Measurements from ENCODE around the gene RFWD3.
"Not testable (repeated sequence)": the region's sequence is repeated elsewhere in the genome, so short reads cannot be mapped to it uniquely, and the experiment has no call there.

The RFWD3 gene

GRCh38 chr16:74666425-74667254, at the start of gene RFWD3:
TSS of gene RFWD3 (minus strand) at chr16:74666877. CDS start at chr16:74661449, 5,428 bp downstream.
- DNase-seq (ENCODE audit: low spot score), result peak; percentile 99

GRCh38 chr16:74716355-74716754, 49.7 kb upstream of the RFWD3 start:
- peak; percentile 3 for DNase-seq (ENCODE audit: low spot score)

- DNase-seq (ENCODE audit: low spot score), result peak; percentile 4
These were observed 47.2 kb upstream of the RFWD3 start for GRCh38 chr16:74713876-74714275.

- peak; percentile 5 for DNase-seq (ENCODE audit: low spot score)
These were observed 46.6 kb upstream of the RFWD3 start for GRCh38 chr16:74713325-74713724.

GRCh38 chr16:74711938-74712337, 45.3 kb upstream of the RFWD3 start:
- DNase-seq (ENCODE audit: low spot score), result no peak

GRCh38 chr16:74710401-74710800, 43.7 kb upstream of the RFWD3 start:
- DNase-seq (ENCODE audit: low spot score), result no peak

- DNase-seq (ENCODE audit: low spot score), result peak; percentile 87
These were observed 42.8 kb upstream of the RFWD3 start for GRCh38 chr16:74709441-74709877.

- DNase-seq (ENCODE audit: low spot score), result peak; percentile 69
These were observed 34.0 kb upstream of the RFWD3 start, which contains the start of gene MLKL for GRCh38 chr16:74700438-74701225. TSS of gene MLKL (minus strand) at chr16:74700862. CDS start at chr16:74695757, 5,105 bp downstream.

GRCh38 chr16:74700116-74700437, 33.4 kb upstream of the RFWD3 start:
- DNase-seq (ENCODE audit: low spot score), result peak; percentile 65

- no peak for DNase-seq (ENCODE audit: low spot score)
These were observed 33.0 kb upstream of the RFWD3 start for GRCh38 chr16:74699666-74700065.

- no peak for DNase-seq (ENCODE audit: low spot score)
These were observed 31.5 kb upstream of the RFWD3 start for GRCh38 chr16:74698222-74698621.

GRCh38 chr16:74695450-74696422, 29.1 kb upstream of the RFWD3 start:
- peak; percentile 95 for DNase-seq (ENCODE audit: low spot score)

GRCh38 chr16:74691093-74691855, 24.6 kb upstream of the RFWD3 start:
- peak; percentile 78 for DNase-seq (ENCODE audit: low spot score)

GRCh38 chr16:74682556-74682955, 15.9 kb upstream of the RFWD3 start:
- DNase-seq (ENCODE audit: low spot score), result no peak

- DNase-seq (ENCODE audit: low spot score), result no peak
These were observed 14.0 kb upstream of the RFWD3 start for GRCh38 chr16:74680681-74681080.

- no peak for DNase-seq (ENCODE audit: low spot score)
These were observed 13.3 kb upstream of the RFWD3 start for GRCh38 chr16:74679983-74680382.

GRCh38 chr16:74677868-74678267, 11.2 kb upstream of the RFWD3 start:
- no peak for DNase-seq (ENCODE audit: low spot score)

GRCh38 chr16:74673876-74674275, 7.2 kb upstream of the RFWD3 start:
- DNase-seq (ENCODE audit: low spot score), result no peak

GRCh38 chr16:74668877-74669276, 2.2 kb upstream of the RFWD3 start:
- DNase-seq (ENCODE audit: low spot score), result not testable (repeated sequence)

- peak; percentile 40 for DNase-seq (ENCODE audit: low spot score)
These were observed 601 bp upstream of the RFWD3 start for GRCh38 chr16:74667255-74667700.

GRCh38 chr16:74666010-74666421, 661 bp downstream of the RFWD3 start:
- no peak for DNase-seq (ENCODE audit: low spot score)

Data from AG20443 (cell line).